ENCODE measurements around the gene CDC42BPG. TPM values are rescaled to one million over a fixed set of nuclear protein-coding genes. Genes with fewer than 3 reads are reported as not detected.

CDC42BPG gene
- total RNA-seq, 1 experiment from 2014 or later: 30.1 TPM

DNA sequence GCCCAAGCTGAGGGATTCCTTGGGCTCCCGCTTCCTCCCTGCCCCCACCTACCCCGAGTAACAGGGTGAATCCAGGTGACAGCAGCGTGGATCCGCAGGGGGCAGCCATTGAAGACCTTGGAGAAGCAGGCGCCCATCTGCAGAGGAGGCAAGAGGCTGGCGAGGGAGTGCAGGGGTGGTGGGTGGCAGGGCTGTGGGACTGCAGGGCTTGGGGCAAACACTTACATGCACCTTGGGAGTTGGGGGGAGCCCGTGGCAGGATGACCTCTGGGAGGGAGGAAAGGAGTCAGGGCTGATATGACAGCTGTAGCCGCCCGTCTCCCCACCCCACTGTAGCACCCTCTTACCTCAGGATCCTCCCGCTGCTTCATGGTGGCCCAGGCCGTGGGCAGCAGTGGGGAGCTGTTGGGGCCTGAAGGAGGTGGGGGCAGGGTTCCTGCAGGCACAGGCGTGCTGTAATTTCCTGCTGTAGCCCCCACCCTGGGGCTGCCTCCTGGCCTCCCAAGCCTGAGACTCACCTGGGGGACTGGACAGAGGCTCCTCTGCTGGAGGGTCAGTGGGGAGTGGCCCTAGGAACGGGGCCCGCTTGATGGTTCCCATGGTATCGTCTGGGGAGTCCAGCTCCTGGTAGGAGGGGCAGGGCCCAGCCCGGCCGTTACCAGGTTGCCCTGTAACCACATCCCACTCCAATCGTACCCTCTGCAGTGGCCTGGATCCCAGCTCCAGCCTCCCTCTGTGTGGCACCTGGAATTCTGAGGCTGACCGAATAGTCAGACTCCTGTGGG, 47.5 kb downstream of the CDC42BPG start (continued):
- TF ChIP-seq, protein P1, sequence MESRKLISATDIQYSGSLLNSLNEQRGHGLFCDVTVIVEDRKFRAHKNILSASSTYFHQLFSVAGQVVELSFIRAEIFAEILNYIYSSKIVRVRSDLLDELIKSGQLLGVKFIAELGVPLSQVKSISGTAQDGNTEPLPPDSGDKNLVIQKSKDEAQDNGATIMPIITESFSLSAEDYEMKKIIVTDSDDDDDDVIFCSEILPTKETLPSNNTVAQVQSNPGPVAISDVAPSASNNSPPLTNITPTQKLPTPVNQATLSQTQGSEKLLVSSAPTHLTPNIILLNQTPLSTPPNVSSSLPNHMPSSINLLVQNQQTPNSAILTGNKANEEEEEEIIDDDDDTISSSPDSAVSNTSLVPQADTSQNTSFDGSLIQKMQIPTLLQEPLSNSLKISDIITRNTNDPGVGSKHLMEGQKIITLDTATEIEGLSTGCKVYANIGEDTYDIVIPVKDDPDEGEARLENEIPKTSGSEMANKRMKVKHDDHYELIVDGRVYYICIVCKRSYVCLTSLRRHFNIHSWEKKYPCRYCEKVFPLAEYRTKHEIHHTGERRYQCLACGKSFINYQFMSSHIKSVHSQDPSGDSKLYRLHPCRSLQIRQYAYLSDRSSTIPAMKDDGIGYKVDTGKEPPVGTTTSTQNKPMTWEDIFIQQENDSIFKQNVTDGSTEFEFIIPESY (IDR thresholded peaks at IDR 0.05; ENCODE audit: extremely low read depth, insufficient replicate concordance, low read length): no peak
- TF ChIP-seq POLR2A (IDR thresholded peaks at IDR 0.05; ENCODE audit: borderline replicate concordance, extremely low read depth, insufficient read depth, insufficient read length) (no peak), JUND (IDR thresholded peaks at IDR 0.05) (no peak), CBX3 (IDR thresholded peaks at IDR 0.05; ENCODE audit: low read depth) (no peak), TCF7L2 (IDR thresholded peaks at IDR 0.05; ENCODE audit: borderline replicate concordance, extremely low read depth, insufficient read depth, insufficient read length) (no peak), CTCF (IDR thresholded peaks at IDR 0.05 in 2 of 3, conservative IDR thresholded peaks at IDR 0.05 in 1 of 3; ENCODE audit: borderline replicate concordance in 1 of 3, insufficient read depth in 1 of 3, low read depth in 2 of 3, low read length in 2 of 3) (no peak), SP1 (IDR thresholded peaks at IDR 0.05; ENCODE audit: low read depth) (no peak), FOSL1 (IDR thresholded peaks at IDR 0.05; ENCODE audit: low read depth) (no peak), RAD21 (IDR thresholded peaks at IDR 0.05; ENCODE audit: low read depth) (no peak), ATF3 (IDR thresholded peaks at IDR 0.05) (no peak)
